AG10803 (cell line): Measurements from ENCODE around the gene GCDH.

ENCODE experiments used
- DNase-seq: peaks from one replicate; pipeline ENCODE4 v3.0.0; 2010; ENCODE audit warnings: low read depth
- H3K4me3 ChIP-seq: 2 replicates; pipeline ENCODE4 v1.5.1; 2011; ENCODE audit warnings: mild to moderate bottlenecking, low read length, control low read depth
- TF ChIP-seq, protein P1 (sequence below): conservative IDR thresholded peaks from 2 replicates; pipeline ENCODE4 v1.5.1; 2011; ENCODE audit warnings: mild to moderate bottlenecking, low read length, control low read depth, inconsistent platforms

Gene GCDH

GRCh38 chr19:12858041-12858928 is 32.7 kb upstream of the GCDH start:
- no peak for DNase-seq
- H3K4me3 ChIP-seq, result no peak overlapping the region
- TF ChIP-seq, protein P1, sequence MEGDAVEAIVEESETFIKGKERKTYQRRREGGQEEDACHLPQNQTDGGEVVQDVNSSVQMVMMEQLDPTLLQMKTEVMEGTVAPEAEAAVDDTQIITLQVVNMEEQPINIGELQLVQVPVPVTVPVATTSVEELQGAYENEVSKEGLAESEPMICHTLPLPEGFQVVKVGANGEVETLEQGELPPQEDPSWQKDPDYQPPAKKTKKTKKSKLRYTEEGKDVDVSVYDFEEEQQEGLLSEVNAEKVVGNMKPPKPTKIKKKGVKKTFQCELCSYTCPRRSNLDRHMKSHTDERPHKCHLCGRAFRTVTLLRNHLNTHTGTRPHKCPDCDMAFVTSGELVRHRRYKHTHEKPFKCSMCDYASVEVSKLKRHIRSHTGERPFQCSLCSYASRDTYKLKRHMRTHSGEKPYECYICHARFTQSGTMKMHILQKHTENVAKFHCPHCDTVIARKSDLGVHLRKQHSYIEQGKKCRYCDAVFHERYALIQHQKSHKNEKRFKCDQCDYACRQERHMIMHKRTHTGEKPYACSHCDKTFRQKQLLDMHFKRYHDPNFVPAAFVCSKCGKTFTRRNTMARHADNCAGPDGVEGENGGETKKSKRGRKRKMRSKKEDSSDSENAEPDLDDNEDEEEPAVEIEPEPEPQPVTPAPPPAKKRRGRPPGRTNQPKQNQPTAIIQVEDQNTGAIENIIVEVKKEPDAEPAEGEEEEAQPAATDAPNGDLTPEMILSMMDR, result no peak

GRCh38 chr19:12859546-12859945 is 31.4 kb upstream of the GCDH start:
- TF ChIP-seq, protein P1, result no peak
- no peak for DNase-seq
- H3K4me3 ChIP-seq, result no peak overlapping the region

GRCh38 chr19:12864143-12864542 is 26.8 kb upstream of the GCDH start:
- H3K4me3 ChIP-seq, result no peak overlapping the region
- no peak for DNase-seq
- TF ChIP-seq, protein P1, result no peak

DNA sequence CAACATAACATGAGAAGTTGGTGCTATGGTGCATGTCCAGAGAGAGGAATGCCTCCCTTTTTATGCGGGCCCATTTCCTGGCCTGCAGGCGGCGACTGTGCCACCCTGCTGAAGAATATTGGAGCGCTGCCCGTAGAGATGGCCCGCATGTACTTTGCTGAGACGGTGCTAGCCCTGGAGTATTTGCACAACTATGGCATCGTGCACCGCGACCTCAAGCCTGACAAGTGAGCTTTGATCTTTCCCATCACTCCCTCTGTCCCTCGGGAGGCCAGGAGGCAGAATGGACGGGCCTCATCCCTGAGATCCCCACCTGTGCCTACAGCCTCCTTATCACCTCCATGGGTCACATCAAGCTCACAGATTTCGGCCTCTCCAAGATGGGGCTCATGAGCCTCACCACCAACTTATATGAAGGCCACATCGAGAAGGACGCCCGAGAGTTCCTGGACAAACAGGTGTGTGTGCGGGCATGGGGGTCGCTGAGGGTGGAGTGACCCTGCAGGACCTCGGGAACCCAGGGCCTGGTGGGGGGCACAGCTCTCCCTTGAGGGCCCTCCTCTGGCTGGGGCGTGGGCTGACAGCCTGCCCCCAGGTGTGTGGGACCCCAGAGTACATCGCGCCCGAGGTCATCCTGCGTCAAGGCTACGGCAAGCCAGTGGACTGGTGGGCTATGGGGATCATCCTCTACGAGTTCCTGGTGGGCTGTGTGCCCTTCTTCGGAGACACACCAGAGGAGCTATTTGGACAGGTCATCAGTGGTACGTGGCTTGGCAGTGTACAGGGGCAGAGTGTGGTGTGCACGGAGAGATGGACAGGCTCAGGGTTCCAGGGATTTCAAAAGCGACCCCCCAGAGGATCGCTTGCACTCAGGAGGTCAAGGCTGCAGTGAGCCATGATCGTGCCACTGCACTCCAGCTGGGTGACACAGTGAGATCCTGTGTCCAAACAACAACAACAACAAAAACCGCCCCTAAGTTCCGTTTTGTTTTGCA is 25.9 kb upstream of the GCDH start:
- no peak overlapping the region for H3K4me3 ChIP-seq
- no peak for DNase-seq
- TF ChIP-seq, protein P1, result no peak

- no peak for DNase-seq
- no peak overlapping the region for H3K4me3 ChIP-seq
- TF ChIP-seq, protein P1, result no peak
These were observed 25.1 kb upstream of the GCDH start for GRCh38 chr19:12865746-12866415.

DNA sequence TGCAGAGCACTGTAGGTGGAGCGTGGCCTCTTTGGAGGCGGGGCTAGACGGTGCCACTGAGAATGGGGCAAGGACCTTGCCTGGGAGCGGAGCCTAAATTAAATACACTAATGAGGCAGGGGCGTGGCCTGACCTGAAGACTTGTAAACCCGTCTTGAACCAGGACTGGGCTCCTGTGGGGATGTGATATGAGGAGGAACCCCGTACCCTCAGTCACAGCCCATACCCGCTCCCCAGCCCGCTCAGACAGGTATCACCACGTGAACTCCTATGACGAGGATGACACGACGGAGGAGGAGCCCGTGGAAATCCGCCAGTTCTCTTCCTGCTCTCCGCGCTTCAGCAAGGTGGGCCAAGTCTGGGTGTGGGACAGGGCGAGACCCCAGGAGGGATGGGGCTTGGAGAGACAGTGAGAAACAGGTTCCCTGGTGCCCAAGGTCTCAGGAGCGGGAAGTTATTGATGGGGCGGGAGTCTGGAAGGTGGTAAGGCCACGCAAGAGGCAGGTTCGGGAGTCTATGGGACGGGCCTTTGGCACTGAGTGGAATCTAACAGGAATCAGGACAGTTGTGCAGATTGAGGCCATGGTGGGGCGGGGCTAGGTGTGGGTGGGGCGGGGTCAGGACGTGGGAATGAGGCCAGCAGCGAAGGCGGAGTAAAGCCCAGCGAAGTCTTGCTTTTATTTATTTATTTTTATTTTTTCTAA is 24.4 kb upstream of the GCDH start:
- H3K4me3 ChIP-seq, result no peak overlapping the region
- TF ChIP-seq, protein P1, result no peak
- no peak for DNase-seq
